ENCODE data around the gene SLC39A2. TPM values are rescaled to one million over a fixed set of nuclear protein-coding genes. Genes with fewer than 3 reads are reported as not detected.

The SLC39A2 gene
- total and polyA plus RNA-seq, 11 donors, result not detected

GRCh38 chr14:21026274-21026987, 27.3 kb downstream of the SLC39A2 start:
- WGBS, 4 donors, result 50 to 62% (median 54%) methylated on average over 7 of the region's 7 CpGs
- peaks cover 0 to 49% (median 30%) of the 10 kb centered on the region in 12 donors for H3K4me1 ChIP-seq
- H3K36me3 ChIP-seq, result peaks cover 0 to 15% (median 8%) of the 10 kb centered on the region in 9 donors
- ATAC-seq (no peak), DNase-seq (peak in 1 of 5 donors; percentile 39)
- TF ChIP-seq CTCF (IDR thresholded peaks at IDR 0.05) (no peak), POLR2A (IDR thresholded peaks at IDR 0.05) (no peak)
- peak overlapping the region; percentile 82 to 100 (median 98) for H3K27ac ChIP-seq
- intact Hi-C loops (cut with DNase I), result no loop called here
- no peaks in the 10 kb centered on the region for H3K9me3 ChIP-seq
- H3K4me3 ChIP-seq, result peak overlapping the region in 5 of 12 donors; percentile 82 to 98 (median 92)
- H3K27me3 ChIP-seq, result peaks cover 0 to 7% (median 0%) of the 10 kb centered on the region in 9 donors

DNA sequence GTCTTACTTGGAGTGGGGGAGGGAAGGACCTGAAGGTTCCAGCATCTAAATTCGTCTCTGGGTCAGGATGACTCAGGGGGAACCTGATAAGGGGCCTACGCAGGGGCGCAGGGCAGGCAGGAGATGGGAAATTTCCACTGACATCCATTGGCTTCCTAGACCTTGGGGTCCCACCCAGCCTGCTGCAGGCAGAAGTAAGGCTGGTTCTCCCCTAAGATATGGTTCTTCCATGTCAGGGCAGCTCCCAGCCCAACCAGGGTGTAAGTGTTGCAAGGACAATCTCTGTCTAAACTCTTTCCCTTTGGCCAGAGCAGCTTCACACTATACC, 27.9 kb downstream of the SLC39A2 start:
- WGBS, 4 donors, result 11 to 24% (median 21%) methylated on average over 3 of the region's 3 CpGs
- ATAC-seq (peak in 1 of 4 donors; percentile 39), DNase-seq (peak in 2 of 5 donors; percentile 38 to 71)
- H3K9me3 ChIP-seq, result no peaks in the 10 kb centered on the region
- H3K27me3 ChIP-seq, result peaks cover 0 to 7% (median 0%) of the 10 kb centered on the region in 9 donors
- peaks cover 0 to 10% (median 3%) of the 10 kb centered on the region in 9 donors for H3K36me3 ChIP-seq
- peaks cover 0 to 46% (median 30%) of the 10 kb centered on the region in 12 donors for H3K4me1 ChIP-seq
- H3K4me3 ChIP-seq, result no peak overlapping the region
- H3K27ac ChIP-seq, result peak overlapping the region; percentile 55 to 100 (median 98)
- TF ChIP-seq POLR2A (IDR thresholded peaks at IDR 0.05) (no peak), CTCF (IDR thresholded peaks at IDR 0.05) (no peak)
- intact Hi-C loops (cut with DNase I), result no loop called here

DNA sequence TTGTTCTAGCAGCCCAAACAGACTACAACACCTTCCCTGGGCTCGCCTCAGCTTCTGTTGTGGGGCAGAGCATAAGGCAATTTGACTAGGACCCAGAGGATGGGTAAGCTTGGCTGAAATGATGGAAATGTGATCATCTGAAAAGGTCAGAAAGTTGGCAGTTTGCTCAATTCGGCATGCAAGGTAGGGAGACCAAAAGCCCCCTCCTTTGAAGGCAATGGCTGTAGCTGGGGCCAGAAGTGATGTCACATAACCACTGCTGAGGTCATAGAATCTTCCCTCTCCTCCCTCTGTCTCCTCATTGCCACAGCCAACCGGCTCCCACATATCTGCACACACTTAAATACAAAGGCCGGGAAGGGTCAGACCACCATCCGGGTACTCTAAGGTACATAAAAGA, 30.8 kb downstream of the SLC39A2 start, which contains the start of gene TPPP2:
TSS of gene TPPP2 (plus strand) at position 301 of the 400 bp plus-strand sequence. CDS start 365 bp downstream, outside the sequence.
- no peak for DNase-seq
- no peak within 1 kb of the TSS for H3K27ac ChIP-seq
- intact Hi-C loops (cut with DNase I), result no loop called here
- no peaks in the 10 kb centered on the region for H3K9me3 ChIP-seq
- peaks cover 0 to 19% (median 13%) of the 10 kb centered on the region in 12 donors for H3K4me1 ChIP-seq
- H3K4me3 ChIP-seq, result no peak within 1 kb of the TSS
- H3K36me3 ChIP-seq, result no peaks in the 10 kb centered on the region
- 90 to 95% (median 94%) methylated on average over 5 of the region's 5 CpGs for WGBS, 4 donors
- ATAC-seq, result no peak
- TF ChIP-seq POLR2A (IDR thresholded peaks at IDR 0.05), result no peak
- no peak for TF ChIP-seq CTCF (IDR thresholded peaks at IDR 0.05)
- H3K27me3 ChIP-seq, result peaks cover 0 to 7% (median 0%) of the 10 kb centered on the region in 9 donors

DNA sequence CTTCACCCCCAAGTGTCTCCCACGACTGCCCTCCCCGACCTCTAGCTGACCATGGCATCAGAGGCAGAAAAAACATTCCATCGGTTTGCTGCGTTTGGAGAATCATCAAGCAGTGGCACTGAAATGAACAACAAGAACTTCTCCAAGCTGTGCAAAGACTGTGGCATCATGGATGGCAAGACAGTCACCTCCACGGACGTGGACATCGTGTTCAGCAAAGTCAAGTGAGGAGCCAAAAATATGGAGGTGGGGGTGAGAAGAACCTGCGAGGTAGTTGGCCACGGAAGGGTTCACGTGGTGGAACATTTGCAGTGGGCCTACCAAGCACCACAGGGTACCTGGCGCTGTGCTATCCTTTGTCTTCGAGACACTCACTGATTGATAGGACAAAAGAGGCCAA, 31.4 kb downstream of the SLC39A2 start:
- ATAC-seq (no peak), DNase-seq (no peak)
- Histone ChIP-seq H3K4me1 (peaks cover 0 to 18% (median 13%) of the 10 kb centered on the region in 12 donors), H3K4me3 (no peak overlapping the region), H3K36me3 (no peaks in the 10 kb centered on the region), H3K27me3 (peaks cover 0 to 2% (median 0%) of the 10 kb centered on the region in 9 donors), H3K9me3 (no peaks in the 10 kb centered on the region), H3K27ac (no peak overlapping the region)
- no peak for TF ChIP-seq POLR2A (IDR thresholded peaks at IDR 0.05)
- no peak for TF ChIP-seq CTCF (IDR thresholded peaks at IDR 0.05)
- WGBS, 4 donors, result 82 to 93% (median 88%) methylated on average over 12 of the region's 12 CpGs
- intact Hi-C loops (cut with DNase I), result no loop called here
